GM23248 (cell line): ENCODE measurements around the gene GHR. TPM values are rescaled to one million over a fixed set of nuclear protein-coding genes. Genes with fewer than 3 reads are reported as not detected.

ENCODE experiments used
- DNase-seq: peaks from one replicate; pipeline ENCODE4 v3.0.0-alpha.2; 2015
- H2AFZ ChIP-seq: fragments of 200-600 bp; sonication (generic); 2 replicates; pipeline ENCODE4 v1.6.1; 2016; ENCODE audit warnings: antibody characterized with exemption
- H3F3A ChIP-seq: fragments of 200-600 bp; sonication (generic); 2 replicates; pipeline ENCODE4 v1.6.1; 2016; ENCODE audit warnings: mild to moderate bottlenecking, antibody characterized with exemption, mixed run types; ENCODE audit not compliant: insufficient read depth
- H3K27ac ChIP-seq: fragments of 200-600 bp; sonication (generic); 2 replicates; pipeline ENCODE4 v1.5.1; 2016; ENCODE audit warnings: mild to moderate bottlenecking
- H3K27me3 ChIP-seq: fragments of 200-600 bp; sonication (generic); replicated peaks from 2 replicates; pipeline ENCODE4 v1.6.1; 2016; ENCODE audit warnings: mild to moderate bottlenecking; ENCODE audit not compliant: insufficient read depth
- H3K36me3 ChIP-seq: fragments of 200-600 bp; sonication (generic); 2 replicates; pipeline ENCODE4 v1.6.1; 2016; ENCODE audit warnings: low read depth, mild to moderate bottlenecking
- H3K4me1 ChIP-seq: fragments of 200-600 bp; sonication (generic); 2 replicates; pipeline ENCODE4 v1.6.1; 2016; ENCODE audit warnings: mild to moderate bottlenecking; ENCODE audit not compliant: insufficient read depth
- H3K4me2 ChIP-seq: fragments of 200-600 bp; sonication (generic); one replicate; pipeline ENCODE4 v1.6.1; 2016; ENCODE audit warnings: mild to moderate bottlenecking; ENCODE audit not compliant: unreplicated experiment
- H3K4me3 ChIP-seq: fragments of 200-600 bp; sonication (generic); 2 replicates; pipeline ENCODE4 v1.5.1; 2016; ENCODE audit warnings: mild to moderate bottlenecking
- H3K79me2 ChIP-seq: fragments of 200-600 bp; sonication (generic); 2 replicates; pipeline ENCODE4 v1.6.1; 2016; ENCODE audit warnings: mild to moderate bottlenecking; ENCODE audit not compliant: insufficient read depth
- H3K9ac ChIP-seq: fragments of 200-600 bp; sonication (generic); 2 replicates; pipeline ENCODE4 v1.6.1; 2016; ENCODE audit warnings: mild to moderate bottlenecking
- H3K9me2 ChIP-seq: fragments of 200-600 bp; sonication (generic); 2 replicates; pipeline ENCODE4 v1.6.1; 2016; ENCODE audit warnings: mixed run types, mild to moderate bottlenecking, moderate library complexity; ENCODE audit not compliant: insufficient read depth
- H3K9me3 ChIP-seq: fragments of 200-600 bp; sonication (generic); one replicate; pipeline ENCODE4 v1.6.1; 2017; ENCODE audit warnings: low read depth
- H4K20me1 ChIP-seq: fragments of 200-600 bp; sonication (generic); 2 replicates; pipeline ENCODE4 v1.6.0; 2016; ENCODE audit not compliant: insufficient read depth
- EZH2 ChIP-seq: fragments of 200-600 bp; sonication (generic); IDR thresholded peaks from 2 replicates; pipeline ENCODE4 v1.6.1; 2018; ENCODE audit warnings: antibody characterized with exemption, mild to moderate bottlenecking; ENCODE audit not compliant: insufficient read depth, poor library complexity, severe bottlenecking
- EZH2phosphoT487 ChIP-seq: fragments of 200-600 bp; sonication (generic); IDR thresholded peaks from 2 replicates; pipeline ENCODE4 v1.6.1; 2018; ENCODE audit warnings: antibody characterized with exemption, moderate library complexity, mild to moderate bottlenecking, low read depth; ENCODE audit not compliant: insufficient read depth
- whole genome bisulfite sequencing, 2 experiments: methylation state at CpG; one replicate each; pipeline ENCODE4 v1.1.6; 2015 to 2017; ENCODE audit warnings: low lambda C conversion rate in 2 of 2, low coverage in 1 of 2; ENCODE audit errors: missing lambda C conversion rate in 2 of 2; 5-methylcytosine and 5-hydroxymethylcytosine counted together
- in situ Hi-C: fragments of 300-500 bp; cut with MboI; formaldehyde crosslinking; loops from 2 replicates; pipeline ENCODE4 v1.15.0; 2020
- polyA plus RNA-seq: library from polyadenylated mRNA; unstranded; fragments of >200 nt; fragmentation: Nextera tagmentation; extraction: Ambion mirVana; gene quantifications from 2 replicates; pipeline ENCODE4 v1.2.1, GENCODE V29; 2016
- total RNA-seq: library from RNA; depleted of rRNA; stranded (reverse); fragments of >200 nt; shearing (Covaris generic); gene quantifications from 2 replicates; pipeline ENCODE4 v1.2.3, GENCODE V29; 2014

GHR gene
- total and polyA plus RNA-seq, 2 experiments from 2014 or later: 0.64 to 1.5 TPM

GRCh38 chr5:42629284-42629683 is 206.0 kb downstream of the GHR start:
- Histone ChIP-seq H3K4me3 (no peak overlapping the region), H3K79me2 (no peaks in the 10 kb centered on the region)
- in situ Hi-C loops: no loop called here

GRCh38 chr5:42631241-42631640 is 208.0 kb downstream of the GHR start:
- no peaks in the 10 kb centered on the region for H3K9me3 ChIP-seq
- H3K9ac ChIP-seq: no peak overlapping the region
- no peak overlapping the region for H3K27ac ChIP-seq
- H3K4me1 ChIP-seq: no peaks in the 10 kb centered on the region
- no peaks in the 10 kb centered on the region for H3K9me2 ChIP-seq
- no peak for TF ChIP-seq EZH2phosphoT487
- TF ChIP-seq EZH2: no peak
- no peaks in the 10 kb centered on the region for H4K20me1 ChIP-seq
- H3K4me2 ChIP-seq: no peak overlapping the region
- H3K79me2 ChIP-seq: no peaks in the 10 kb centered on the region
- WGBS, 2 experiments: 85 to 86% methylated on average over 5 of the region's 5 CpGs
- in situ Hi-C loops: no loop called here
- no peaks in the 10 kb centered on the region for H3F3A ChIP-seq
- DNase-seq: no peak
- H2AFZ ChIP-seq: no peak overlapping the region
- peaks cover 15% of the 10 kb centered on the region; the same call in 1 of the 2 replicates for H3K27me3 ChIP-seq
- no peak overlapping the region for H3K4me3 ChIP-seq
- no peaks in the 10 kb centered on the region for H3K36me3 ChIP-seq

More at GRCh38 chr5:42629284-42629683, 206.0 kb downstream of the GHR start:
- Histone ChIP-seq H3K9me2 (no peaks in the 10 kb centered on the region), H3K27ac (no peak overlapping the region), H4K20me1 (no peaks in the 10 kb centered on the region), H2AFZ (no peak overlapping the region), H3K4me2 (no peak overlapping the region), H3K9me3 (no peaks in the 10 kb centered on the region), H3F3A (no peaks in the 10 kb centered on the region), H3K36me3 (no peaks in the 10 kb centered on the region), H3K27me3 (peaks cover 15% of the 10 kb centered on the region; the same call in 1 of the 2 replicates), H3K9ac (no peak overlapping the region), H3K4me1 (no peaks in the 10 kb centered on the region)
- DNase-seq: no peak
- no CpG with 5 or more reads among the region's 2 CpGs for WGBS, 2 experiments
- TF ChIP-seq EZH2 (no peak), EZH2phosphoT487 (no peak)

DNA sequence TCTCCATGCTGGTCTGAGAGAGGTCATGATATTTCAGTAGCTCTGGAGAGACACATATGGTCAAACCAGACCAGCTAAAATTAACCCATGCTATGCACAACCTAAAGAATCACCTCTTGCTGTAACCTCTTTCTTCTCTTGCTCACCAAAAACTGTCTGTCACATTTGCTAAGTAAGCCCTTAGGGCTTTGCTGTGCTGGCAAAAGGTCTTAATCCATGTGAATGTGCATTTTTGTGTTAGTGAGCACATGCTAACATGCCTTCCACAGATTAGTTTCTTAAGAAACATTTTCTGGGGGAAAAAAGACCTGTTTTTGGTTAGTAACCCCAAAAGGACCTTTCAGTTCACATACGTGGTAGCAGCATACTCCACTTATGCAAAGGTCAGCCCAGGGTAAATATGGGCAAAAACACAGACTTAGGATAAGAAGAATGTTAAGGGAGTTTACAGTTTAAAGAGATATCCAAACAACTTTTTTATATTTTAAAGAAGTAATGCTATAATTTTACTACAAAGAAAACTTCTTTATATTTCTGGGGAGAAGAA is 209.2 kb downstream of the GHR start:
- H3K9ac ChIP-seq: no peak overlapping the region
- WGBS, 2 experiments: 0 to 12% methylated on average over 1 of the region's 1 CpG

DNA sequence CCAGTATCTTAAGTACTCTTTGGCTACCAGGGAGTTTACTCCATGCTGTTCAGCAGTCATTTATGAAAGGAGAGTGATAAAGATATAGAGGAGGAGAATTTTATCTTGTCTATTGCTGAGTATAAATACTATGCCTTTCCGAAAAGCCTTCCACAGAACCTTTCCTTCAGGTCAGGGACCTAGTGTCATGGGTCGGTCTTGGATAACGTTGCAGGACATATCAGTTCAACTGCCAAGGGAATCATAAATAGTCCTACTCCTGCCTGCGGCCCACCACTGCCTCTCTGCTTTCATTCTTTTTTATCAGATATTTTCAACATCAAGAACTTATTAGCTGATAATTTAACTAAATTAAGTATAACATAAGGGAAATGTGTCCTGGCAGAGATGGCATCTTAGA is 211.3 kb downstream of the GHR start:
- TF ChIP-seq EZH2phosphoT487 (no peak), EZH2 (no peak)
- in situ Hi-C loops: no loop called here
- no peak for DNase-seq
- H3K79me2 ChIP-seq: no peaks in the 10 kb centered on the region
- no peaks in the 10 kb centered on the region for H4K20me1 ChIP-seq
- H3K4me3 ChIP-seq: no peak overlapping the region
- H3K27me3 ChIP-seq: peaks cover 15% of the 10 kb centered on the region; the same call in 1 of the 2 replicates
- no peaks in the 10 kb centered on the region for H3K9me3 ChIP-seq
- no peak overlapping the region for H3K27ac ChIP-seq
- H3K4me1 ChIP-seq: no peaks in the 10 kb centered on the region
- no peak overlapping the region for H3K4me2 ChIP-seq
- H3K36me3 ChIP-seq: no peaks in the 10 kb centered on the region
- H3F3A ChIP-seq: no peaks in the 10 kb centered on the region
- WGBS, 2 experiments: 71 to 78% methylated on average over 4 of the region's 4 CpGs
- H3K9me2 ChIP-seq: no peaks in the 10 kb centered on the region
- H2AFZ ChIP-seq: no peak overlapping the region
- H3K9ac ChIP-seq: no peak overlapping the region

More for the DNA sequence above, 209.2 kb downstream of the GHR start:
- no peaks in the 10 kb centered on the region for H3K79me2 ChIP-seq
- TF ChIP-seq EZH2 (no peak), EZH2phosphoT487 (no peak)
- H3F3A ChIP-seq: no peaks in the 10 kb centered on the region
- H3K4me1 ChIP-seq: no peaks in the 10 kb centered on the region
- no peak for DNase-seq
- H2AFZ ChIP-seq: no peak overlapping the region
- no peak overlapping the region for H3K4me2 ChIP-seq
- no peak overlapping the region for H3K4me3 ChIP-seq
- no peaks in the 10 kb centered on the region for H3K9me2 ChIP-seq
- in situ Hi-C loops: no loop called here
- H3K9me3 ChIP-seq: no peaks in the 10 kb centered on the region
- H3K36me3 ChIP-seq: no peaks in the 10 kb centered on the region
- H3K27me3 ChIP-seq: peaks cover 15% of the 10 kb centered on the region; the same call in 1 of the 2 replicates
- H4K20me1 ChIP-seq: no peaks in the 10 kb centered on the region
- no peak overlapping the region for H3K27ac ChIP-seq

DNA sequence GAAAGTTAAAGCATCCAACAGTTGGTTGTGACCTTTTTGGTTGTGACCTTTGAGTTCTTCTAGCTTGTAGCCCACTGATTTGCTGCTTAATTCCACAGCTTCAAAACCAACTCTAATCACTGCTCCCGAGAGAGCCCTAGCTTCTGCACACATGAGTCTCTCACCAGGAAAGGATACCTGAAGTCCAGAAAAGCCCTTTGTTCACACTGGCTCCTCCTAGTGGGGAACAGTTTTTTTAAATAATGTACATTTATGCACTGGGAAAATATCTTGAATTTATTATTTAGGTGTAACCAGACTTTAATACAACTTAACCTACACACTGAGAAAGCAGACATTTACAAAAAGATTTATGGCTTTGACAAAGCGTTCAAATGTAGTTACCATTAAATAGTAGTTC is 213.2 kb downstream of the GHR start:
- H3K9me3 ChIP-seq: no peaks in the 10 kb centered on the region
- no peak overlapping the region for H3K27ac ChIP-seq
- no peak overlapping the region for H3K9ac ChIP-seq
- DNase-seq: peak; percentile 20
- H3K79me2 ChIP-seq: no peaks in the 10 kb centered on the region
- H3F3A ChIP-seq: no peaks in the 10 kb centered on the region
- no peaks in the 10 kb centered on the region for H3K9me2 ChIP-seq
- H3K36me3 ChIP-seq: no peaks in the 10 kb centered on the region
- H2AFZ ChIP-seq: no peak overlapping the region
- in situ Hi-C loops: no loop called here
- H4K20me1 ChIP-seq: no peaks in the 10 kb centered on the region
- H3K4me3 ChIP-seq: no peak overlapping the region
- WGBS, 2 experiments: 67 to 72% methylated on average over 2 of the region's 2 CpGs
- no peak overlapping the region for H3K4me2 ChIP-seq
- no peaks in the 10 kb centered on the region for H3K4me1 ChIP-seq
- peaks cover 12% of the 10 kb centered on the region; the same call in 1 of the 2 replicates for H3K27me3 ChIP-seq
- TF ChIP-seq EZH2phosphoT487 (no peak), EZH2 (no peak)
